H54 (cell line): ENCODE results near the gene ELAC1.

Experiments used
- DNase-seq: peaks from one replicate; pipeline ENCODE4 v3.0.0; 2011; ENCODE audit warnings: low spot score, mixed read lengths; ENCODE audit not compliant: insufficient read length
- FAIRE-seq: peaks from 3 replicates; lab custom pipeline; 2011; peaks lifted over from hg19 to GRCh38; lab: Jason Lieb, UNC
- POLR2A ChIP-seq: IDR thresholded peaks from 2 replicates; pipeline ENCODE4 v1.6.1; 2011; ENCODE audit warnings: low read depth, mild to moderate bottlenecking, low read length

The ELAC1 gene

DNA sequence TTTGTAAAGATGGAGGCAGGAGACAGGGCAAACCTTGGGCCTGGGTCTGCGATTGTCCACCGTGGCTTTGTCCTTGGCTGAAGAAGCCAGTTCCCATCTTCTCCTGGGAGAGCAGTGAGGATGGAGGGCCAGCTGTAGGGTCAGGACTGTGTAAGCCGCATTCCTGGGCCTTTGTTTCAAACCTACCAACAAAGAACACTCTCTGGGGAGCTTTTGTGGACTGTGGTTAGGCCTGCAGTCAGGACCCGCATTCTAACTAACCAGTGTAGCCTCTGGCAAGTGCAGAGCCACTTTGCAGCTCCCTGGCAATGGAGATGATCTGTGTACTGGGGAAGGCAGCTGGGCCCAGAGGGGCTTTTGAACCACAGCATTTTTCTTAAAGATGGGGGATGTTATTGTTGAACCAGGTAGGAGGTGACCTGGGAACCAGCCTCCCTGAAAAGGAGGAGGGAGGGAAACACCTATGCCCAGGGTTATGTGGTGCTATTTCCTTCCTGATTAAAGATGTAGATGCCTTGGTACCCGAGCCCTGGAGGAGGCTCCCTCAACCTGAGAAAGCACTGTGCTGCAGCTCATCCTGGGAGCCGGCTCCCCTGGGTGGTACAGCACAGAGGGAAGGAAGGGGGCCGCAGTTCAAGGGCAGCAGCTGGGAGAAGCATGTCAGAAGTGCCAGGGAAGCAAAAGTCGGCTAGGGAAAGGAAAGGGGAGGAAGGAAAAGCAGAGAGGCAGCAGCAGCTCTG, 49.5 kb downstream of the ELAC1 start:
- FAIRE-seq: no peak
- no peak for DNase-seq
- no peak for TF ChIP-seq POLR2A

- DNase-seq (no peak), FAIRE-seq (no peak)
- TF ChIP-seq POLR2A: no peak
Observed at GRCh38 chr18:51020536-51020935, 52.7 kb downstream of the ELAC1 start.

GRCh38 chr18:51021226-51021965, 53.6 kb downstream of the ELAC1 start:
- FAIRE-seq: no peak
- TF ChIP-seq POLR2A: no peak
- no peak for DNase-seq

GRCh38 chr18:51025512-51025911, 57.7 kb downstream of the ELAC1 start:
- FAIRE-seq (no peak), DNase-seq (no peak)
- no peak for TF ChIP-seq POLR2A

- FAIRE-seq (no peak), DNase-seq (no peak)
- no peak for TF ChIP-seq POLR2A
Observed at GRCh38 chr18:51028201-51028805, 60.5 kb downstream of the ELAC1 start.

DNA sequence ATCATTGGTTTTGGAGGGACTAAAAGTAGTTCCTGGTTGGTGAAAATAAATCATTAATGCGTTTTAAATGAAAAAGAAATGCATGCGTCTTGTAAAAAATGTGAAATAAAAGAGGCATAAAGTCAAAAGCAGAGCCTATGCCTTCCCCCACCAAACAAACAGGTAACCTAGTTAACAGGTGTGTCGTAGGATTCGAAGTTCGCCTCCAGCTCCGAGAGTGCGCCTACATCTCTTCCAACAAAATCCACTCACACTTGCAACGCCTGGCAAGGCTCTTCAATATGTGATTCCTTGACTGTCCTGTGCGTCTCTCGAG, 61.5 kb downstream of the ELAC1 start:
- no peak for TF ChIP-seq POLR2A
- DNase-seq (no peak), FAIRE-seq (no peak)

- TF ChIP-seq POLR2A: peak; percentile 92
- FAIRE-seq (peak; percentile 84), DNase-seq (peak; percentile 69)
Observed at GRCh38 chr18:51029694-51030536, 62.1 kb downstream of the ELAC1 start, which contains the start of gene SMAD4. TSS of gene SMAD4 (plus strand) at chr18:51030213. CDS start at chr18:51047047, 16,834 bp downstream.

GRCh38 chr18:51030537-51031258, 62.9 kb downstream of the ELAC1 start:
- FAIRE-seq (no peak), DNase-seq (peak; percentile 28)
- peak; percentile 23; the same call in 1 of the 2 replicates for TF ChIP-seq POLR2A

GRCh38 chr18:51032193-51032592, 64.4 kb downstream of the ELAC1 start:
- no peak for DNase-seq
- FAIRE-seq: no peak
- no peak for TF ChIP-seq POLR2A

DNA sequence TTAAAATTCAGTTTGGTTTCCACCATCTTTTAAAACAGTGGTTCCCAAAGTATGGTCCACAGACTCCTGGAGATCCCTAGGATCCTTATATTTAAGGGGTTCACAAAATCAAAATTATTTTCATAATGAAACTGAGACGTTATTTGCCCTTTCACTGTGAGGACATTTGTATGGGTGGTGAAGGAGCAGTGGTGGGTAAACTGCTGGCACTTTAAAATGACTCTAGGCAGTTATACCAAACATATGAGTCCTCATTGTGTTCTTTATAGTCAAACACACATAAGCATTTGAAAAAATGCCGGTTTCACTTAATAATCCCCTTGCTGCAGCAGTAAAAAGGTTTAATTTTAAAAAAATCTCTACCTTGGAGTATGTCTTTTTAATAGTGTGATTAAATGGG, 69.4 kb downstream of the ELAC1 start:
- FAIRE-seq (no peak), DNase-seq (no peak)
- no peak for TF ChIP-seq POLR2A
